Osteoblast (primary cell): ENCODE results near the gene PHOX2B. TPM values are rescaled to one million over a fixed set of nuclear protein-coding genes. Genes with fewer than 3 reads are reported as not detected.

Experiments used
- DNase-seq: peaks from one replicate; pipeline ENCODE4 v3.0.0; 2011; ENCODE audit warnings: low spot score, mixed read lengths; ENCODE audit not compliant: insufficient read length; ENCODE audit errors: missing footprints
- H2AFZ ChIP-seq: 2 replicates; pipeline ENCODE4 v1.6.0; 2011; ENCODE audit warnings: mild to moderate bottlenecking, low read length
- H3K27ac ChIP-seq: 2 replicates; pipeline ENCODE4 v1.5.1; 2011; ENCODE audit warnings: mild to moderate bottlenecking, low read depth, low read length, moderate library complexity
- H3K27me3 ChIP-seq: 2 replicates; pipeline ENCODE4 v1.6.0; 2012; ENCODE audit warnings: mild to moderate bottlenecking, control low read depth, inconsistent platforms, low read length, moderate library complexity; ENCODE audit not compliant: insufficient read depth
- H3K36me3 ChIP-seq: 2 replicates; pipeline ENCODE4 v1.5.1; 2011; ENCODE audit warnings: mild to moderate bottlenecking, low read length, control low read depth, moderate library complexity; ENCODE audit not compliant: insufficient read depth
- H3K4me1 ChIP-seq: 2 replicates; pipeline ENCODE4 v1.5.1; 2011; ENCODE audit warnings: mild to moderate bottlenecking, low read length, control low read depth, moderate library complexity; ENCODE audit not compliant: insufficient read depth
- H3K4me2 ChIP-seq: 2 replicates; pipeline ENCODE4 v1.6.0; 2011; ENCODE audit warnings: mild to moderate bottlenecking, low read length; ENCODE audit not compliant: insufficient read depth
- H3K4me3 ChIP-seq: fragments of 200-600 bp; sonication (generic); 3 replicates; pipeline ENCODE4 v1.5.1; 2012; ENCODE audit warnings: mild to moderate bottlenecking, low read length, inconsistent platforms; ENCODE audit not compliant: insufficient read depth
- H3K79me2 ChIP-seq: 2 replicates; pipeline ENCODE4 v1.6.0; 2012; ENCODE audit warnings: mild to moderate bottlenecking, low read length, control low read depth, inconsistent platforms; ENCODE audit not compliant: insufficient read depth
- H3K9me3 ChIP-seq: 2 replicates; pipeline ENCODE4 v1.5.1; 2011; ENCODE audit warnings: low read depth, low read length, control low read depth
- H4K20me1 ChIP-seq: 2 replicates; pipeline ENCODE4 v1.6.0; 2012; ENCODE audit warnings: mild to moderate bottlenecking, low read length, control low read depth; ENCODE audit not compliant: insufficient read depth
- CTCF ChIP-seq: IDR thresholded peaks from 2 replicates; pipeline ENCODE4 v1.5.1; 2011; ENCODE audit warnings: mild to moderate bottlenecking, low read depth, low read length, moderate library complexity; ENCODE audit errors: extremely low read depth
- total RNA-seq: library from RNA; depleted of rRNA; stranded (reverse); fragments of >200 nt; gene quantifications from 2 replicates; pipeline ENCODE4 v1.2.3, GENCODE V29; 2012

Gene PHOX2B
- total RNA-seq, 1 donor: not detected

DNA sequence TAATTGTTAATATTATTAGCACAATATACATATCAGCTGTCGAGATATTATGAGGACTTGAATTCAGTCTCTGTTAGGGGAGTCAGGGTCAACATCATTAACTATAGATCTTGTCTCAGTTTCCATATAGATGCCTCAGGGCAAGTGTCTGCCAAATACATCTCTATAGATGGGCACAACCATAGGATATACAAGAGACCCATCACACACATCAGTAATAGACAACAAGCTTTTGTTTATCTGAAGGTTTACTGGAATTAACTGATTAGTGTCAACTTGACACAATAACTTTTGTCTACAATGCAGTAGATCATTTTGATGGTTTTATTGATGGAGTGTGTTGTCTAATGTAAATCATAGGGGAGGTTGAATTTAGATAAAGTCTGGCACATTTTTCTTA is 37.1 kb upstream of the PHOX2B start:
- no peaks in the 10 kb centered on the region for H3K79me2 ChIP-seq
- no peak overlapping the region for H3K4me3 ChIP-seq
- DNase-seq: no peak
- H4K20me1 ChIP-seq: no peaks in the 10 kb centered on the region
- no peak overlapping the region for H2AFZ ChIP-seq
- no peak for TF ChIP-seq CTCF
- no peaks in the 10 kb centered on the region for H3K9me3 ChIP-seq
- no peaks in the 10 kb centered on the region for H3K36me3 ChIP-seq
- H3K4me1 ChIP-seq: no peaks in the 10 kb centered on the region
- H3K4me2 ChIP-seq: no peak overlapping the region
- no peaks in the 10 kb centered on the region for H3K27me3 ChIP-seq
- no peak overlapping the region for H3K27ac ChIP-seq

DNA sequence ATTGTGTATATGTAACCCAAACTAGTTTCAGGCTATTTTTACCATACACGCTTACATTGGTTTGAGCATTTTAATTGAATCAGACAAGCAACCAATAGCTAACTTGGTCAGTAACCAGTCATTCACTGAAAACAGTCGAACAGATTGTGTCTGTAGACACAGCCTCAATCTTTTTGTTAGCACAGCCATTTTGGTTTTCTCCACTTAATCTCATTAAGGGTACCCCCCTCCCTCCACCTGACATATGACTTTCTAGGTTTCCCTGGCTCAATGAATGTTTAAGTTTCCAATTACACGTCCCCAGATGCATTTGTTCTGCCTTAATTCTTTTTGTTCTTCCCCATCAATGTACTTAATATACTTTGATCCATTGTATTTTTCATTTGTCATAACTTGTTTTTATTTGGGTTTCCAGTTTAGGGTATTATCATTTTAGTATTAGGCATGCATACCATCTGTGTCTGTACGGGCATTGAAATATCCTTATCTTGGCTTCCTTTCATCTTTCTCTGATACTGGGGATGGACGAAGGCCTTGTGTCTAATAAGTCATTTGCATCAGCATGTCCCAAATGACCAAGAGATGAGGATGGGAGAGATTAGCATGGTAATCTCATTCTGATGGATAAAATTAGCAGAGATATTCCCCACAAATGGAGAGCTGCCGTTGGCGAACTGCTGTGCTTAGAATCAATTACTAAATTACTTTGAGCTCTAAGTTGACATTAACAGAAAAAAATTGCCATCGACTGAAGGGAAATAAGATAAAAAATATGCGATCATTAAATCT is 35.9 kb upstream of the PHOX2B start:
- no peak for TF ChIP-seq CTCF
- Histone ChIP-seq H3K4me1 (no peaks in the 10 kb centered on the region), H3K4me2 (no peak overlapping the region), H3K4me3 (no peak overlapping the region), H3K9me3 (no peaks in the 10 kb centered on the region), H3K27ac (no peak overlapping the region), H3K36me3 (no peaks in the 10 kb centered on the region), H2AFZ (no peak overlapping the region), H3K27me3 (no peaks in the 10 kb centered on the region), H3K79me2 (no peaks in the 10 kb centered on the region), H4K20me1 (no peaks in the 10 kb centered on the region)
- DNase-seq: no peak

GRCh38 chr4:41776466-41776865 is 27.9 kb upstream of the PHOX2B start:
- Histone ChIP-seq H4K20me1 (no peaks in the 10 kb centered on the region), H2AFZ (no peak overlapping the region), H3K4me3 (no peak overlapping the region), H3K27me3 (no peaks in the 10 kb centered on the region), H3K79me2 (no peaks in the 10 kb centered on the region), H3K27ac (no peak overlapping the region), H3K4me1 (no peaks in the 10 kb centered on the region), H3K36me3 (no peaks in the 10 kb centered on the region), H3K9me3 (no peaks in the 10 kb centered on the region), H3K4me2 (no peak overlapping the region)
- no peak for DNase-seq
- TF ChIP-seq CTCF: no peak

- H3K9me3 ChIP-seq: no peaks in the 10 kb centered on the region
- no peaks in the 10 kb centered on the region for H3K4me1 ChIP-seq
- no peak overlapping the region for H2AFZ ChIP-seq
- no peaks in the 10 kb centered on the region for H3K27me3 ChIP-seq
- no peak overlapping the region for H3K4me2 ChIP-seq
- H3K27ac ChIP-seq: no peak overlapping the region
- no peak for DNase-seq
- no peak for TF ChIP-seq CTCF
- no peak overlapping the region for H3K4me3 ChIP-seq
- no peaks in the 10 kb centered on the region for H3K36me3 ChIP-seq
- H3K79me2 ChIP-seq: no peaks in the 10 kb centered on the region
- H4K20me1 ChIP-seq: no peaks in the 10 kb centered on the region
Observed at GRCh38 chr4:41763729-41764128, 15.2 kb upstream of the PHOX2B start.
